Testis (tissue), 3 donors: Measurements from ENCODE around the gene KLK10. TPM values are rescaled to one million over a fixed set of nuclear protein-coding genes. Genes with fewer than 3 reads are reported as not detected.

Source experiments
- DNase-seq: peaks from one replicate; pipeline ENCODE4 v3.0.0-alpha.2; 2019
- H3K27ac ChIP-seq, 2 donors: fragments of 200-600 bp; sonication (generic); one replicate each; pipeline ENCODE4 v1.5.1; 2019
- H3K27me3 ChIP-seq: fragments of 200-600 bp; sonication (generic); one replicate; pipeline ENCODE4 v1.5.1; 2019
- H3K36me3 ChIP-seq: fragments of 200-600 bp; sonication (generic); one replicate; pipeline ENCODE4 v1.5.1; 2017; ENCODE audit warnings: low read depth; ENCODE audit errors: missing control alignments
- H3K4me1 ChIP-seq: fragments of 200-600 bp; sonication (generic); one replicate; pipeline ENCODE4 v1.5.1; 2019
- H3K4me3 ChIP-seq, 2 donors: fragments of 200-600 bp; sonication (generic); one replicate each; pipeline ENCODE4 v1.5.1; 2017 to 2019
- H3K9me3 ChIP-seq: fragments of 200-600 bp; sonication (generic); one replicate; pipeline ENCODE4 v1.5.1; 2017
- POLR2A ChIP-seq: fragments of 450-650 bp; IDR thresholded peaks from one replicate; pipeline ENCODE4 v1.6.1; 2017; ENCODE audit warnings: antibody characterized with exemption, mild to moderate bottlenecking, moderate library complexity
- WGBS, 2 donors: methylation state at CpG; one replicate each; pipeline ENCODE4 v1.1.5; 2018; 5-methylcytosine and 5-hydroxymethylcytosine counted together
- intact Hi-C: fragments of 100-400 bp; cut with DNase I; formaldehyde crosslinking; loops from one replicate; pipeline ENCODE4 v1.15.1; 2023; ENCODE audit warnings: low total_unique reads
- polyA plus RNA-seq: library from polyadenylated mRNA; stranded (reverse); fragments of 350-450 nt; fragmentation: Illumina TruSeq; extraction: RNeasy Lipid Tissue Mini Kit (QIAGEN cat#74804); gene quantifications from one replicate; pipeline ENCODE4 v1.2.3, GENCODE V29; 2014; ENCODE audit warnings: low read depth, low replicate concordance; ENCODE audit not compliant: insufficient read depth
- total RNA-seq, 2 donors: library from RNA; depleted of rRNA; stranded (reverse); fragments of >200 nt; gene quantifications; one replicate each; pipeline ENCODE4 v1.2.3, GENCODE V29; 2016
- TF ChIP-seq, protein P1 (sequence below), 3 experiments: fragments of 450-650 bp in 2 of 3; fragments of 200-600 bp in 1 of 3; sonication (generic) in 1 of 3; IDR thresholded peaks; one replicate each; pipeline ENCODE4 v1.5.1; 2016 to 2019; ENCODE audit warnings: antibody characterized with exemption in 3 of 3, mild to moderate bottlenecking in 2 of 3, moderate library complexity in 1 of 3

The KLK10 gene
- total and polyA plus RNA-seq, 3 donors from 2014 or later = 9.2 to 15.7 (median 15.6) TPM

DNA sequence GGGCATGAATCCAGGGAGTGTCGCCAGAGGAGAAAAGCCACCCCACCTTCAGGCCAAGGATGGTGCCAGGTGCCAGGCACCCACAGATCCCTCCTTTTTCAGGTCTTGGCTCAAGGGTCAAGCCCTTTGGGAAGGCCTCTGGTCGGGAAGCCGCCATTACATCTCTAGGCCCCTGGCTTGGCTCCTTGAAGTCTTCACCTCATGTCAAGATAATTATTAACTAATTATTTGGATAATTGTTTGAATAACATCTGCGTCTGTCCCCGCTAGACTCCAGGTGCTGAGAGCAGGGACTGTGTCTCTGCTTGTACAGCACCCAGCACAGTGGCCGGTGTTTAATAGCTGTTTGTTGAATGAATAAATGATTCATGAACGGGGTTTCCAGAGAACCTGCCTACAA, 44.2 kb upstream of the KLK10 start:
- no peak overlapping the region for H3K27ac ChIP-seq
- no peak for DNase-seq
- no peaks in the 10 kb centered on the region for H3K36me3 ChIP-seq
- no peak overlapping the region for H3K4me3 ChIP-seq
- intact Hi-C loops = no loop called here
- 74 to 89% methylated on average over 7 of the region's 7 CpGs for WGBS, 2 donors
- H3K27me3 ChIP-seq = no peaks in the 10 kb centered on the region
- H3K9me3 ChIP-seq = no peaks in the 10 kb centered on the region
- H3K4me1 ChIP-seq = peaks cover 14% of the 10 kb centered on the region
- TF ChIP-seq POLR2A = no peak
- TF ChIP-seq, protein P1, sequence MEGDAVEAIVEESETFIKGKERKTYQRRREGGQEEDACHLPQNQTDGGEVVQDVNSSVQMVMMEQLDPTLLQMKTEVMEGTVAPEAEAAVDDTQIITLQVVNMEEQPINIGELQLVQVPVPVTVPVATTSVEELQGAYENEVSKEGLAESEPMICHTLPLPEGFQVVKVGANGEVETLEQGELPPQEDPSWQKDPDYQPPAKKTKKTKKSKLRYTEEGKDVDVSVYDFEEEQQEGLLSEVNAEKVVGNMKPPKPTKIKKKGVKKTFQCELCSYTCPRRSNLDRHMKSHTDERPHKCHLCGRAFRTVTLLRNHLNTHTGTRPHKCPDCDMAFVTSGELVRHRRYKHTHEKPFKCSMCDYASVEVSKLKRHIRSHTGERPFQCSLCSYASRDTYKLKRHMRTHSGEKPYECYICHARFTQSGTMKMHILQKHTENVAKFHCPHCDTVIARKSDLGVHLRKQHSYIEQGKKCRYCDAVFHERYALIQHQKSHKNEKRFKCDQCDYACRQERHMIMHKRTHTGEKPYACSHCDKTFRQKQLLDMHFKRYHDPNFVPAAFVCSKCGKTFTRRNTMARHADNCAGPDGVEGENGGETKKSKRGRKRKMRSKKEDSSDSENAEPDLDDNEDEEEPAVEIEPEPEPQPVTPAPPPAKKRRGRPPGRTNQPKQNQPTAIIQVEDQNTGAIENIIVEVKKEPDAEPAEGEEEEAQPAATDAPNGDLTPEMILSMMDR (IDR thresholded peaks at IDR 0.05) = no peak

DNA sequence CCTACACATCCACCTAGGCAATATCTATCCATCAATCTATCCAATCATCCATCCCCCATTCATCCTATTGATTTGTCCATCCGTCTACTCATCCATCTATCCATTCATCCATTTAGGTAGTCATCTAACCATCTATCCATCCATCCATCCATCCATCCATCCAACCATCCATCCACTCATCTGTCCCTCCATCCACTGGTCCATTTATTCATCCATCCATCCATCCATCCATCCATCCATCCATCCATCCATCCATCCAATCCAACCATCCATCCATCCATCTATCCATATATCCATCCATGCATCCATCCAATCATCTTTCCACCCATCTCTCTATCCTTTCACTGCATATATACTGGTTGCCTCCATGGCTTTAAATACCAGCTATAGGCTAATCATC, 41.5 kb upstream of the KLK10 start:
- no peaks in the 10 kb centered on the region for H3K27me3 ChIP-seq
- peaks cover 14% of the 10 kb centered on the region for H3K4me1 ChIP-seq
- H3K9me3 ChIP-seq = no peaks in the 10 kb centered on the region
- 0 to 98% methylated on average over 1 of the region's 1 CpG for WGBS, 2 donors
- no peak overlapping the region for H3K27ac ChIP-seq
- intact Hi-C loops = no loop called here
- no peak for TF ChIP-seq POLR2A
- TF ChIP-seq, protein P1 (IDR thresholded peaks at IDR 0.05) = no peak
- H3K36me3 ChIP-seq = no peaks in the 10 kb centered on the region
- no peak for DNase-seq
- no peak overlapping the region for H3K4me3 ChIP-seq

DNA sequence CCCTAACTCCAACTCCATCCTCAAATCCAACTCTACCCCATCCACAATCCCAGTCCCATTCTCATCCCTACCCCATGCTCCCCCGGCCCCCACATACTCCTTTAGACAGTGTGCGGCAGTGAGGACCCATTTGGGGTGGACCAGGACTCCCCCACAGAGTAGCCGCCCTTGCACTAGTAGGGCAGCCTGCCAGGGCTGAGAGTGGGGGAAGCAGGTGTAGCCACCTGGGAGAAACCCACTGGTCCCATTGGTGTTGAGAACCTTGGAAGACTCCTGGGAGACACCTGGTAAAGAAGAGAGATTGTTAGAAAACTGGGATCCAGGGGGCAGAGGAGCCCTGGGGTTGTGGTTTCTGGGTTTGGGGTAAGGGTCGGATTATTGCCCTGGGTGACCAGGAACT, 40.8 kb upstream of the KLK10 start:
- Histone ChIP-seq H3K36me3 (no peaks in the 10 kb centered on the region), H3K4me3 (no peak overlapping the region), H3K4me1 (peaks cover 10% of the 10 kb centered on the region), H3K27ac (no peak overlapping the region), H3K27me3 (no peaks in the 10 kb centered on the region), H3K9me3 (no peaks in the 10 kb centered on the region)
- no peak for TF ChIP-seq POLR2A
- TF ChIP-seq, protein P1 (IDR thresholded peaks at IDR 0.05) = no peak
- 73 to 96% methylated on average over 4 of the region's 4 CpGs for WGBS, 2 donors
- intact Hi-C loops = no loop called here
- no peak for DNase-seq

DNA sequence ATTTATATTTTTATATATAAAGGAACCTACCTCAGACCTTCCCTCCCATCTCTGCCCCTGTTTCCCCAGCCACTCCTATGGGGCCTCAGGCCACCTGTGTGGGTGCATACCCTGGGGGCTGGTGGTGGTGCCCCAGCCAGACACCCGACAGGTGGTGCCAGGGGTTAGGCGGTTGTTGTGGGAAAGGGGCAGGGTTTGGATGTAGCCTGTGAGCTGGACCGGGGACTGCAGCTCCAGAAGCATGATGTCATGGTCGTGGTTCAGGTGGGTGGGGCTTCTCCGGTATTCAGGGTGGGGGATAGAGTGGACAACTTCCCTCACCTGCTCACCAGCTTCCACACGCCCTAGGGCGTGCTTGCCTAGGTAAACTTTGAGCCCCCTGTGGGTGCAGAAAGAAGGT, 40.2 kb upstream of the KLK10 start:
- intact Hi-C loops = no loop called here
- Histone ChIP-seq H3K4me3 (no peak overlapping the region), H3K4me1 (peaks cover 4% of the 10 kb centered on the region), H3K27ac (no peak overlapping the region), H3K27me3 (no peaks in the 10 kb centered on the region), H3K36me3 (no peaks in the 10 kb centered on the region), H3K9me3 (no peaks in the 10 kb centered on the region)
- DNase-seq = no peak
- WGBS, 2 donors = 86 to 98% methylated on average over 7 of the region's 7 CpGs
- TF ChIP-seq, protein P1 (IDR thresholded peaks at IDR 0.05) = no peak
- TF ChIP-seq POLR2A = no peak

DNA sequence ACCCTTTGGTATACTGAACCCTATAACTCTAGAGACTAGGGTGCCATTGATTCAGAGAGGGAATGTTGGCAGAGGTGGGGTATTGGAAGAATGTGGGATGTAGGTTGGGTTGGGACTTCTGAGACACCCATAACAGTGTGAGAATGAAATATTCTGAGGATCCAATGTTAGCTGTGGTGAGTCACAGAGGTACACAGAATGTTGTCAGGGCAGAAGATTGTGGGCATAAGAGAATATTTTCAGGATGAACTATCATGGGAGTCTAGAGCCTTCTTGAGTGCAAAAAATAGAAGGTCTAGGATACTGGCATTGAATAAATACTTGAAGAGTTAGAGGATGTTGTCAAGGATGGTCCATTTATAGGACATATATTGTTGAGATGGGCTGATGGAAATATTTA, 36.4 kb upstream of the KLK10 start:
- intact Hi-C loops = no loop called here
- no peaks in the 10 kb centered on the region for H3K4me1 ChIP-seq
- no peak for DNase-seq
- TF ChIP-seq, protein P1 (IDR thresholded peaks at IDR 0.05) = no peak
- no peak for TF ChIP-seq POLR2A
- no peaks in the 10 kb centered on the region for H3K9me3 ChIP-seq
- no peak overlapping the region for H3K4me3 ChIP-seq
- no peaks in the 10 kb centered on the region for H3K36me3 ChIP-seq
- H3K27me3 ChIP-seq = no peaks in the 10 kb centered on the region
- no peak overlapping the region for H3K27ac ChIP-seq
